Panc1 (cell line): ENCODE results near the gene FSHR.

Source experiments
- CTCF ChIP-seq: fragments of 450-650 bp; IDR thresholded peaks from 2 replicates; pipeline ENCODE4 v1.5.1; 2017; ENCODE audit warnings: mild to moderate bottlenecking
- POLR2AphosphoS5 ChIP-seq: IDR thresholded peaks from 2 replicates; pipeline ENCODE4 v1.6.1; 2012; ENCODE audit warnings: mild to moderate bottlenecking, low read depth, low read length, moderate library complexity
- TCF7L2 ChIP-seq: IDR thresholded peaks from 2 replicates; pipeline ENCODE4 v1.6.1; 2011; ENCODE audit warnings: mild to moderate bottlenecking, low read depth, low read length, inconsistent platforms
- TF ChIP-seq, protein P1 (sequence below), 2 experiments: IDR thresholded peaks; 2 replicates each; pipeline ENCODE4 v1.6.1; 2011 to 2012; ENCODE audit warnings: low read depth in 2 of 2, control low read depth in 1 of 2, low read length in 1 of 2, mild to moderate bottlenecking in 1 of 2, moderate library complexity in 1 of 2; ENCODE audit not compliant: insufficient read depth in 1 of 2

DNA sequence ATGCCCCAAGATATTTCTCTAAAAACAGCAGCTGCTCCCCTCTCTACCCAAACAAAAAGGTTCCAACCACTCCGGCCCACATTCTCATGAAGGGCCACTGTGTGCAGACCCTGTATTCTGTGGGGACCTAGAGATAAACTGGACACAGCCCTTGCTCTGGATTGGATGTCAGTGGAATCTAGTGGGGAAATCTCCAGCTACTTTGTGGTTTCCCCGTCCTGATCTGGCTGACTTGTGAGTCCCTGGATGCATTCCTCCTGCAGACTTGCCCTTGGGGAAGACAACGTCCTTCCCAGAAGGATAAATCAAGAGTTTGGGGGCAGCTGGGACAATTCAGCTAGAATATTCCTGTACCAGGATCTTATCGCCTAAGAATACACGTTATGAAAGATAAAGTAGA lies 151.1 kb downstream of the FSHR start:
- TF ChIP-seq CTCF (no peak), POLR2AphosphoS5 (no peak), TCF7L2 (no peak)
- TF ChIP-seq, protein P1, sequence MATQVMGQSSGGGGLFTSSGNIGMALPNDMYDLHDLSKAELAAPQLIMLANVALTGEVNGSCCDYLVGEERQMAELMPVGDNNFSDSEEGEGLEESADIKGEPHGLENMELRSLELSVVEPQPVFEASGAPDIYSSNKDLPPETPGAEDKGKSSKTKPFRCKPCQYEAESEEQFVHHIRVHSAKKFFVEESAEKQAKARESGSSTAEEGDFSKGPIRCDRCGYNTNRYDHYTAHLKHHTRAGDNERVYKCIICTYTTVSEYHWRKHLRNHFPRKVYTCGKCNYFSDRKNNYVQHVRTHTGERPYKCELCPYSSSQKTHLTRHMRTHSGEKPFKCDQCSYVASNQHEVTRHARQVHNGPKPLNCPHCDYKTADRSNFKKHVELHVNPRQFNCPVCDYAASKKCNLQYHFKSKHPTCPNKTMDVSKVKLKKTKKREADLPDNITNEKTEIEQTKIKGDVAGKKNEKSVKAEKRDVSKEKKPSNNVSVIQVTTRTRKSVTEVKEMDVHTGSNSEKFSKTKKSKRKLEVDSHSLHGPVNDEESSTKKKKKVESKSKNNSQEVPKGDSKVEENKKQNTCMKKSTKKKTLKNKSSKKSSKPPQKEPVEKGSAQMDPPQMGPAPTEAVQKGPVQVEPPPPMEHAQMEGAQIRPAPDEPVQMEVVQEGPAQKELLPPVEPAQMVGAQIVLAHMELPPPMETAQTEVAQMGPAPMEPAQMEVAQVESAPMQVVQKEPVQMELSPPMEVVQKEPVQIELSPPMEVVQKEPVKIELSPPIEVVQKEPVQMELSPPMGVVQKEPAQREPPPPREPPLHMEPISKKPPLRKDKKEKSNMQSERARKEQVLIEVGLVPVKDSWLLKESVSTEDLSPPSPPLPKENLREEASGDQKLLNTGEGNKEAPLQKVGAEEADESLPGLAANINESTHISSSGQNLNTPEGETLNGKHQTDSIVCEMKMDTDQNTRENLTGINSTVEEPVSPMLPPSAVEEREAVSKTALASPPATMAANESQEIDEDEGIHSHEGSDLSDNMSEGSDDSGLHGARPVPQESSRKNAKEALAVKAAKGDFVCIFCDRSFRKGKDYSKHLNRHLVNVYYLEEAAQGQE (IDR thresholded peaks at IDR 0.05; ENCODE audit: insufficient read depth in 1 of 2, low read depth in 2 of 2, low read length in 1 of 2): no peak
